ENCODE results near the gene AMER2. TPM values are rescaled to one million over a fixed set of nuclear protein-coding genes. Genes with fewer than 3 reads are reported as not detected.

Gene AMER2
- total RNA-seq, 2 donors from 2014 or later = not detected

- no peaks in the 10 kb centered on the region for H3K27me3 ChIP-seq (replicated peaks; ENCODE audit: insufficient read depth)
- no peak for DNase-seq (ENCODE audit: low spot score)
- no peak overlapping the region for H3K4me3 ChIP-seq
- H3K9me3 ChIP-seq = no peaks in the 10 kb centered on the region
- ATAC-seq (ENCODE audit: insufficient number of reproducible peaks, low FRiP score, low read depth) = no peak
- no peaks in the 10 kb centered on the region for H3K4me1 ChIP-seq (ENCODE audit: control insufficient read depth in 1 of 2, low read depth in 2 of 2)
- no peak overlapping the region for H3K27ac ChIP-seq
- TF ChIP-seq CTCF (IDR thresholded peaks at IDR 0.05) = no peak
- no peaks in the 10 kb centered on the region for H3K36me3 ChIP-seq
Measured at GRCh38 chr13:25135896-25136295, 36.2 kb downstream of the AMER2 start.

GRCh38 chr13:25132751-25133390, 39.2 kb downstream of the AMER2 start:
- Histone ChIP-seq H3K27ac (no peak overlapping the region), H3K4me3 (no peak overlapping the region), H3K4me1 (ENCODE audit: control insufficient read depth in 1 of 2, low read depth in 2 of 2) (no peaks in the 10 kb centered on the region), H3K36me3 (no peaks in the 10 kb centered on the region), H3K9me3 (no peaks in the 10 kb centered on the region), H3K27me3 (replicated peaks; ENCODE audit: insufficient read depth) (no peaks in the 10 kb centered on the region)
- DNase-seq (ENCODE audit: low spot score) = no peak
- no peak for ATAC-seq (ENCODE audit: insufficient number of reproducible peaks, low FRiP score, low read depth)
- no peak for TF ChIP-seq CTCF (IDR thresholded peaks at IDR 0.05)

GRCh38 chr13:25131881-25132420, 40.1 kb downstream of the AMER2 start:
- no peak for TF ChIP-seq CTCF (IDR thresholded peaks at IDR 0.05)
- H3K27me3 ChIP-seq (replicated peaks; ENCODE audit: insufficient read depth) = no peaks in the 10 kb centered on the region
- H3K27ac ChIP-seq = no peak overlapping the region
- no peak for ATAC-seq (ENCODE audit: insufficient number of reproducible peaks, low FRiP score, low read depth)
- no peak overlapping the region for H3K4me3 ChIP-seq
- DNase-seq (ENCODE audit: low spot score) = no peak
- no peaks in the 10 kb centered on the region for H3K9me3 ChIP-seq
- H3K36me3 ChIP-seq = no peaks in the 10 kb centered on the region
- H3K4me1 ChIP-seq (ENCODE audit: control insufficient read depth in 1 of 2, low read depth in 2 of 2) = no peaks in the 10 kb centered on the region

GRCh38 chr13:25130944-25131343, 41.1 kb downstream of the AMER2 start:
- no peaks in the 10 kb centered on the region for H3K27me3 ChIP-seq (replicated peaks; ENCODE audit: insufficient read depth)
- DNase-seq (ENCODE audit: low spot score) (no peak), ATAC-seq (ENCODE audit: insufficient number of reproducible peaks, low FRiP score, low read depth) (no peak)
- H3K4me1 ChIP-seq (ENCODE audit: control insufficient read depth in 1 of 2, low read depth in 2 of 2) = no peaks in the 10 kb centered on the region
- no peaks in the 10 kb centered on the region for H3K36me3 ChIP-seq
- no peak for TF ChIP-seq CTCF (IDR thresholded peaks at IDR 0.05)
- no peak overlapping the region for H3K4me3 ChIP-seq
- H3K27ac ChIP-seq = no peak overlapping the region
- no peaks in the 10 kb centered on the region for H3K9me3 ChIP-seq

- Histone ChIP-seq H3K27ac (no peak overlapping the region), H3K9me3 (no peaks in the 10 kb centered on the region), H3K4me3 (no peak overlapping the region), H3K27me3 (replicated peaks; ENCODE audit: insufficient read depth) (no peaks in the 10 kb centered on the region), H3K36me3 (no peaks in the 10 kb centered on the region), H3K4me1 (ENCODE audit: control insufficient read depth in 1 of 2, low read depth in 2 of 2) (no peaks in the 10 kb centered on the region)
- DNase-seq (ENCODE audit: low spot score) (no peak), ATAC-seq (ENCODE audit: insufficient number of reproducible peaks, low FRiP score, low read depth) (no peak)
- no peak for TF ChIP-seq CTCF (IDR thresholded peaks at IDR 0.05)
Measured at GRCh38 chr13:25118378-25118905, 53.6 kb downstream of the AMER2 start.

Data from thoracic aorta (tissue), 2 donors.